Neural progenitor cell (in vitro differentiated cells): ENCODE data around the gene KIF24. TPM values are rescaled to one million over a fixed set of nuclear protein-coding genes. Genes with fewer than 3 reads are reported as not detected.

Experiments used
- DNase-seq: peaks from one replicate; pipeline ENCODE4 v3.0.0-alpha.2; 2016; ENCODE audit warnings: low spot score
- H2AFZ ChIP-seq: fragments of 200-600 bp; sonication (generic); replicated peaks from 2 replicates; pipeline ENCODE4 v1.6.1; 2016; ENCODE audit warnings: antibody characterized with exemption
- H3F3A ChIP-seq: fragments of 200-600 bp; sonication (generic); 2 replicates; pipeline ENCODE4 v1.6.1; 2016; ENCODE audit warnings: antibody characterized with exemption, low read depth
- H3K27ac ChIP-seq: fragments of 200-600 bp; sonication (generic); 2 replicates; pipeline ENCODE4 v1.5.1; 2016; ENCODE audit warnings: mild to moderate bottlenecking
- H3K27me3 ChIP-seq: fragments of 200-600 bp; sonication (generic); 2 replicates; pipeline ENCODE4 v1.6.1; 2016; ENCODE audit warnings: mild to moderate bottlenecking, moderate library complexity
- H3K36me3 ChIP-seq: fragments of 200-600 bp; sonication (generic); 2 replicates; pipeline ENCODE4 v1.5.1; 2016
- H3K4me1 ChIP-seq: fragments of 200-600 bp; sonication (generic); 2 replicates; pipeline ENCODE4 v1.6.1; 2016; ENCODE audit warnings: mixed run types
- H3K4me2 ChIP-seq: fragments of 200-600 bp; sonication (generic); 2 replicates; pipeline ENCODE4 v1.6.1; 2016
- H3K4me3 ChIP-seq: fragments of 200-600 bp; sonication (generic); 2 replicates; pipeline ENCODE4 v1.5.1; 2016
- H3K79me2 ChIP-seq: fragments of 200-600 bp; sonication (generic); 2 replicates; pipeline ENCODE4 v1.6.1; 2016; ENCODE audit warnings: low read depth
- H3K9ac ChIP-seq: fragments of 200-600 bp; sonication (generic); 2 replicates; pipeline ENCODE4 v1.6.1; 2016
- H3K9me3 ChIP-seq: fragments of 200-600 bp; sonication (generic); 2 replicates; pipeline ENCODE4 v1.5.1; 2016; ENCODE audit warnings: low read depth
- H4K20me1 ChIP-seq: fragments of 200-600 bp; sonication (generic); 2 replicates; pipeline ENCODE4 v1.6.1; 2016; ENCODE audit warnings: low read depth
- H3K27ac Mint-ChIP-seq: 3 replicates; pipeline ENCODE4 v1.8.0; 2021; ENCODE audit warnings: mixed read lengths
- H3K27me3 Mint-ChIP-seq: 2 replicates; pipeline ENCODE4 v1.8.0; 2022; ENCODE audit warnings: low read depth, mild to moderate bottlenecking, inconsistent platforms, moderate library complexity, mixed read lengths; ENCODE audit not compliant: insufficient read depth
- H3K36me3 Mint-ChIP-seq: 3 replicates; pipeline ENCODE4 v1.8.0; 2021; ENCODE audit warnings: mixed read lengths
- H3K4me1 Mint-ChIP-seq: 3 replicates; pipeline ENCODE4 v1.8.0; 2021; ENCODE audit warnings: mixed read lengths
- H3K4me3 Mint-ChIP-seq: 3 replicates; pipeline ENCODE4 v1.8.0; 2021; ENCODE audit warnings: mild to moderate bottlenecking, moderate library complexity, mixed read lengths
- H3K9me3 Mint-ChIP-seq: 3 replicates; pipeline ENCODE4 v1.8.0; 2020; ENCODE audit warnings: mixed read lengths
- EZH2 ChIP-seq: fragments of 200-600 bp; sonication (generic); IDR thresholded peaks from 2 replicates; pipeline ENCODE4 v1.6.1; 2017; ENCODE audit warnings: antibody characterized with exemption, mild to moderate bottlenecking, moderate library complexity
- EZH2phosphoT487 ChIP-seq: fragments of 200-600 bp; sonication (generic); IDR thresholded peaks from 2 replicates; pipeline ENCODE4 v1.6.1; 2017; ENCODE audit warnings: antibody characterized with exemption
- total RNA-seq: library from RNA; depleted of rRNA; stranded (reverse); fragments of >200 nt; gene quantifications from 2 replicates; pipeline ENCODE4 v1.2.3, GENCODE V29; 2015; ENCODE audit warnings: low replicate concordance
- TF ChIP-seq, protein P1 (sequence below): fragments of 200-600 bp; sonication (generic); IDR thresholded peaks from 2 replicates; pipeline ENCODE4 v1.5.1; 2017; ENCODE audit warnings: antibody characterized with exemption, mild to moderate bottlenecking

The KIF24 gene
- total RNA-seq, 1 donor from 2014 or later, result 9.4 TPM

DNA sequence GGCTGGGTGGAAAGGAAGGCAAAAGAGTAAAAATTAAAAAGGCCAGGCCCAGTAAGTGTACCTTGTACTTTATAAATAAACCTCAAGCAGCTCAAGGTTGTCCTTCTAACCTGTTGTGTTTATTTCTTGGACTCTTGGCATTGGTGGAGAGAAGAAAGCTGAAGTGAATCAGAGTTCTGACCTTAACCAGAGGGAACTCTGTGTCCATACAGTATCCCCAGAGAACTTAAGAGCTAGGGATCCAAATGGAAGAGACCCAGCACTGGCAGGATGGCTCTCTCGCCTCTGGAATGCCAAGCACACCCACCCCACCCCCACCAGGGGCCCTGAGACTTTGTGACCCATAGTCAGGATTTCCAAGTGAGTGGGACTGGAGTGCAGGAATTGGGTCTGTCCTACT is 14.5 kb upstream of the KIF24 start:
- H3K27ac Mint-ChIP-seq, result peak overlapping the region; percentile 11
- Histone ChIP-seq H3K27me3 (no peaks in the 10 kb centered on the region), H3K9me3 (no peaks in the 10 kb centered on the region), H3K4me1 (peaks cover 3% of the 10 kb centered on the region), H3K27ac (no peak overlapping the region), H3K4me3 (no peak overlapping the region), H4K20me1 (no peaks in the 10 kb centered on the region), H3F3A (no peaks in the 10 kb centered on the region), H2AFZ (no peak overlapping the region), H3K4me2 (no peak overlapping the region), H3K36me3 (no peaks in the 10 kb centered on the region), H3K79me2 (no peaks in the 10 kb centered on the region), H3K9ac (no peak overlapping the region)
- peaks cover 16% of the 10 kb centered on the region for H3K36me3 Mint-ChIP-seq
- H3K27me3 Mint-ChIP-seq, result peaks cover 5% of the 10 kb centered on the region
- H3K4me3 Mint-ChIP-seq, result no peak overlapping the region
- DNase-seq, result no peak
- H3K9me3 Mint-ChIP-seq, result no peaks in the 10 kb centered on the region
- TF ChIP-seq EZH2phosphoT487, result no peak
- no peak for TF ChIP-seq EZH2
- TF ChIP-seq, protein P1, sequence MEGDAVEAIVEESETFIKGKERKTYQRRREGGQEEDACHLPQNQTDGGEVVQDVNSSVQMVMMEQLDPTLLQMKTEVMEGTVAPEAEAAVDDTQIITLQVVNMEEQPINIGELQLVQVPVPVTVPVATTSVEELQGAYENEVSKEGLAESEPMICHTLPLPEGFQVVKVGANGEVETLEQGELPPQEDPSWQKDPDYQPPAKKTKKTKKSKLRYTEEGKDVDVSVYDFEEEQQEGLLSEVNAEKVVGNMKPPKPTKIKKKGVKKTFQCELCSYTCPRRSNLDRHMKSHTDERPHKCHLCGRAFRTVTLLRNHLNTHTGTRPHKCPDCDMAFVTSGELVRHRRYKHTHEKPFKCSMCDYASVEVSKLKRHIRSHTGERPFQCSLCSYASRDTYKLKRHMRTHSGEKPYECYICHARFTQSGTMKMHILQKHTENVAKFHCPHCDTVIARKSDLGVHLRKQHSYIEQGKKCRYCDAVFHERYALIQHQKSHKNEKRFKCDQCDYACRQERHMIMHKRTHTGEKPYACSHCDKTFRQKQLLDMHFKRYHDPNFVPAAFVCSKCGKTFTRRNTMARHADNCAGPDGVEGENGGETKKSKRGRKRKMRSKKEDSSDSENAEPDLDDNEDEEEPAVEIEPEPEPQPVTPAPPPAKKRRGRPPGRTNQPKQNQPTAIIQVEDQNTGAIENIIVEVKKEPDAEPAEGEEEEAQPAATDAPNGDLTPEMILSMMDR, result no peak
- peaks cover 12% of the 10 kb centered on the region for H3K4me1 Mint-ChIP-seq

DNA sequence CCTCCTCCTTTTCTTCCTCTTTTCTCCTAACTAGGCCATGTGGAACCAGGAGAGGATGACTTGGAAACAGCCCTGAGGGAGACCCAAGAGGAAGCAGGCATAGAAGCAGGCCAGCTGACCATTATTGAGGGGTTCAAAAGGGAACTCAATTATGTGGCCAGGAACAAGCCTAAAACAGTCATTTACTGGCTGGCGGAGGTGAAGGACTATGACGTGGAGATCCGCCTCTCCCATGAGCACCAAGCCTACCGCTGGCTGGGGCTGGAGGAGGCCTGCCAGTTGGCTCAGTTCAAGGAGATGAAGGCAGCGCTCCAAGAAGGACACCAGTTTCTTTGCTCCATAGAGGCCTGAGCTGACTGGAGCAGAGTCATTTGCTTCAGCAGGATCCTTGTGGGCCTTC is 14.0 kb upstream of the KIF24 start:
- Histone ChIP-seq H4K20me1 (no peaks in the 10 kb centered on the region), H3K4me1 (peaks cover 3% of the 10 kb centered on the region), H3K4me3 (no peak overlapping the region), H3K9me3 (no peaks in the 10 kb centered on the region), H3K27me3 (no peaks in the 10 kb centered on the region), H3K79me2 (no peaks in the 10 kb centered on the region), H3K4me2 (no peak overlapping the region), H3K9ac (no peak overlapping the region), H3K36me3 (no peaks in the 10 kb centered on the region), H3F3A (no peaks in the 10 kb centered on the region), H2AFZ (no peak overlapping the region), H3K27ac (no peak overlapping the region)
- Mint-ChIP-seq H3K27me3 (peaks cover 5% of the 10 kb centered on the region), H3K9me3 (no peaks in the 10 kb centered on the region), H3K36me3 (peaks cover 16% of the 10 kb centered on the region), H3K27ac (no peak overlapping the region), H3K4me3 (no peak overlapping the region), H3K4me1 (peaks cover 12% of the 10 kb centered on the region)
- no peak for DNase-seq
- TF ChIP-seq EZH2phosphoT487 (no peak), EZH2 (no peak)
- TF ChIP-seq, protein P1, result no peak

DNA sequence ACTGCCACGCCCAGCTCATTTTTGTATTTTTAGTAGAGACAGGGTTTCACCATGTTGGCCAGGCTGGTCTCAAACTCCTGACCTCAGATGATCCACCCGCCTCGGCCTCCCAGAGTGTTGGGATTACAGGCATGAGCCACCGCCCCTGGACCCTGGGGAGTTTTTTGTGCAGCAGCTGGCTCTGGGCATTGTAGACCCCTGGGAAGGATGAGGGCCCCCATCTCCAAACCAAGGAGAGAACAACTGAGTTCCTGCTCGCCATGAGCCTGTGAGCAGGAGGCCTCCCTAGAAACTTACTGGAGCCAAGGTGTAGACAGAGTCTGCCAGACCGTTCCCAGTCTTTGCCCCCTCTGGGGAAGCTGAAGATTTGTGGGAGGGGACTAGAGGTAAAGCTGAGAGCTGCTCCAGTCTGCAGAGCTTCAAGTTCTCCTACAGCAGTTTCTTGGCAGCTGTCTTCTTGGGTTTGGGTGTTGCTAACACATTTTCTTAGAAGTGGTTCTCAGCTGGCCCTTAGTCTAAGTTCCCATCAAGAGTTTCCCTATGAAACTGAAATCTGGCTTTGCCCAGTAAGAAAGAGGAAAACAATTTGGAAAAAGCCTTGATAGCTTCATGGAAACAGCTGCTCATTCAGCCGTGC is 12.7 kb upstream of the KIF24 start:
- Mint-ChIP-seq H3K36me3 (peaks cover 14% of the 10 kb centered on the region), H3K27ac (no peak overlapping the region), H3K4me3 (no peak overlapping the region), H3K9me3 (no peaks in the 10 kb centered on the region), H3K27me3 (peaks cover under 1% of the 10 kb centered on the region), H3K4me1 (peaks cover 7% of the 10 kb centered on the region)
- H3K4me3 ChIP-seq, result no peak overlapping the region
- no peak for TF ChIP-seq EZH2
- TF ChIP-seq, protein P1, result no peak
- H3K4me2 ChIP-seq, result no peak overlapping the region
- H3K36me3 ChIP-seq, result no peaks in the 10 kb centered on the region
- H3K27me3 ChIP-seq, result no peaks in the 10 kb centered on the region
- H3F3A ChIP-seq, result no peaks in the 10 kb centered on the region
- no peaks in the 10 kb centered on the region for H4K20me1 ChIP-seq
- H3K4me1 ChIP-seq, result peaks cover 3% of the 10 kb centered on the region
- no peaks in the 10 kb centered on the region for H3K79me2 ChIP-seq
- H3K9ac ChIP-seq, result no peak overlapping the region
- H2AFZ ChIP-seq, result no peak overlapping the region
- no peaks in the 10 kb centered on the region for H3K9me3 ChIP-seq
- DNase-seq, result no peak
- no peak overlapping the region for H3K27ac ChIP-seq
